Measurements from ENCODE around the gene SLC8A1.

The SLC8A1 gene

DNA sequence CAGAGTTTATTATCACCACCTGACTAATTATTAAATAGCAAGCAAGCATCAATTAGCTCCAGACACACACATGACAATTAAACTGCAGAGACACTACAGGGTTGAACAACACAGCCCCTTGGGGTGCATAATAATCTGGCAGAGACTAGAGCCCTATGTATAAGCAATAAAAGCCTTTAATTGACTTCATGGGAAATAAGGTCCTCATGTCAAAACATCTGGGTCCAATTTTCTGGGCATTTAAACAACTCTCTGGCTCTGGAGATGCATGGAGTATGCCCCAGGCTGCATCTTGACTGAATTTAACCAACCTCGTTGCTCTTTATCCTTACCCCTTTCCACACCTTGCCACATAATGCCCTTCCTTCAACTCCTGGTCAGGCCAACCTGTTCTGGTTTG lies 402.1 kb downstream of the SLC8A1 start:
- no peak for DNase-seq (ENCODE audit: low read depth in 2 of 2)

DNA sequence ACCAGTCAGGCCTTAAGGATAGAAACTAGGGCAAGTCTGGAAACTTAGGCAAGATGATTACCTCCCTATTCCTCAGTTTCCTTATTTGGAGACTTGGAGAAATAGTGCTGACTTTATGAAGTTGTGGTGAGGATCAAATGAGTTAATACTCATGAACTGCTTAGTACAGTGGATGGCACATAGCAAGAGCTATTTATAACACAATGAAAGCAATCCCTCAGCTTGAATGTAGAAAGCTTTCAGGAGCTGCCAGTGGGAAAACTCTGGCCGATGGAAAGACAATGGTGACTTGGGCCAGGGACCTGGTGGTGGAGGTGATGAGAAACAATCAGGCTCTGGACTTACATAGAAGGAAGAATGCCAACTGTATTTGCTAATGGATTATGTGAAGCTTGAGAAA lies 403.4 kb downstream of the SLC8A1 start:
- DNase-seq (ENCODE audit: low read depth in 2 of 2), result no peak

DNA sequence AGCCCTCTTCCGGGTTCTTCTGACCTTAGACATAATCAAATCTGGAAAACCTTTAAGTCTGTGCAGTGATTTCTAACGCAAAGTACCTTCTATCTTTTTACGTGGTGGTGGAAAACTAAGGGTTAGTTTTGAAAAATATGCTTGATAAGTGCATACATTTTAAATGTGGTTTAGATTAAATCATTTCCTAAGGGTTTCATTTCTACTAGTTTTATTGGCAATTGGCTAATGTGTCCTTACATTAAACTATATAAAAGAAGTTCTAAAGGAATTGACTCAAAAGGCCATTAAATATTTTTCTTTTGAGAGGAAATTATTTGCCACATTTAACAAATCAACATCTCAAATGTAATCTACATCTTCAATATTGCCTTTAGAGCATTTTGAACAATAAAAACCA lies 404.5 kb downstream of the SLC8A1 start:
- no peak for DNase-seq (ENCODE audit: low read depth in 2 of 2)

All from stimulated activated CD8-positive, alpha-beta memory T cell treated with anti-CD3 and anti-CD28 coated beads, Interleukin-7, amount 100 ng/mL, for 1 hour (primary cell).